Measurements from ENCODE around the gene PRKG1. TPM values are rescaled to one million over a fixed set of nuclear protein-coding genes. Genes with fewer than 3 reads are reported as not detected.

Gene PRKG1
- total RNA-seq, 4 donors from 2014 or later: 24.5 to 46.1 (median 37.1) TPM

DNA sequence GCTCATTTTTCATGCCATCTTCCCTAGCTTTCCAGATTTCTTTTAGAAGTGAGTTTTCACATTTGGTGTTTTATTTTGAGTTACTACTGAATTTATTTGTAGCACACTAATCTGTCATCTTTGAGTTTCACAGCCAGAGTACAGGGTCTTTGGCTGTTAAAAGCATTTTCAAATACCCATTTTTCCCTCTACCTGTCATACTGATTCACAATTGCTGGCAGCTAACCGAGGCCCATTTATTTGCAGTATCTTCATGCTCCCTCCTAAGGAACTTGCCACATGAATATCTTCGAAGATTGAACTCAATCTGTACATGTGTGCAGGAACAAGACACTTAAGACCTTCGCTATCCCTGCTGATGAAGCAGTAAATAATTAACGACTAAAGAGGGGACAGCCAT, 1194.9 kb downstream of the PRKG1 start:
- Histone ChIP-seq H3K4me1 (no peaks in the 10 kb centered on the region), H3K4me3 (no peak overlapping the region), H3K9me3 (no peaks in the 10 kb centered on the region), H3K27me3 (no peaks in the 10 kb centered on the region), H3K36me3 (peaks cover 0 to 5% (median 2%) of the 10 kb centered on the region in 4 donors), H3K27ac (replicated peaks in 1 of 4) (no peak overlapping the region)
- TF ChIP-seq EP300 (IDR thresholded peaks at IDR 0.05): no peak
- TF ChIP-seq POLR2A (IDR thresholded peaks at IDR 0.05; ENCODE audit: low read depth): no peak
- TF ChIP-seq POLR2AphosphoS5 (IDR thresholded peaks at IDR 0.05): no peak
- TF ChIP-seq, protein P1, sequence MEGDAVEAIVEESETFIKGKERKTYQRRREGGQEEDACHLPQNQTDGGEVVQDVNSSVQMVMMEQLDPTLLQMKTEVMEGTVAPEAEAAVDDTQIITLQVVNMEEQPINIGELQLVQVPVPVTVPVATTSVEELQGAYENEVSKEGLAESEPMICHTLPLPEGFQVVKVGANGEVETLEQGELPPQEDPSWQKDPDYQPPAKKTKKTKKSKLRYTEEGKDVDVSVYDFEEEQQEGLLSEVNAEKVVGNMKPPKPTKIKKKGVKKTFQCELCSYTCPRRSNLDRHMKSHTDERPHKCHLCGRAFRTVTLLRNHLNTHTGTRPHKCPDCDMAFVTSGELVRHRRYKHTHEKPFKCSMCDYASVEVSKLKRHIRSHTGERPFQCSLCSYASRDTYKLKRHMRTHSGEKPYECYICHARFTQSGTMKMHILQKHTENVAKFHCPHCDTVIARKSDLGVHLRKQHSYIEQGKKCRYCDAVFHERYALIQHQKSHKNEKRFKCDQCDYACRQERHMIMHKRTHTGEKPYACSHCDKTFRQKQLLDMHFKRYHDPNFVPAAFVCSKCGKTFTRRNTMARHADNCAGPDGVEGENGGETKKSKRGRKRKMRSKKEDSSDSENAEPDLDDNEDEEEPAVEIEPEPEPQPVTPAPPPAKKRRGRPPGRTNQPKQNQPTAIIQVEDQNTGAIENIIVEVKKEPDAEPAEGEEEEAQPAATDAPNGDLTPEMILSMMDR (IDR thresholded peaks at IDR 0.05): no peak
- 59% methylated on average over 4 of the region's 4 CpGs for WGBS
- intact Hi-C loops (cut with DNase I): no loop called here
- DNase-seq (ENCODE audit: extremely low spot score): no peak

DNA sequence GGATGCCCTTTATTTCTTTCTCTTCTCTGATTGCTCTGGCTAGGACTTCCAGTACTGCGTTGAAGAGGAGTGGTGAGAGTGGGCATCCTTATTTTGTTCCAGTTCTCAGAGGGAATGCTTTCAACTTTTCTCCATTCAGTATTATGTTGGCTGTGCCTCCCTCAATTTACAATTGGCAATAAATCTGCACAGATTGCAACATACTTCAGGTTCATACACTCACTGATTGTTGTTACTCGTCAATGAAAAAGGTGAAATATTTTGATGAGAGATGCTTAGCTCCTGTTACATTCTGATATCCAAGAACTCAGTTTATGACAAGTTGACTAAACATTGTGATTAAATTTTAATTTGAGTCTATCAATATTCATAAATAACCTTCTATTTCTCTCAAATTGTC, 1201.9 kb downstream of the PRKG1 start:
- TF ChIP-seq POLR2A (IDR thresholded peaks at IDR 0.05; ENCODE audit: low read depth): no peak
- TF ChIP-seq POLR2AphosphoS5 (IDR thresholded peaks at IDR 0.05): no peak
- no peak for DNase-seq (ENCODE audit: extremely low spot score)
- no peak overlapping the region for H3K4me3 ChIP-seq
- H3K9me3 ChIP-seq: peaks cover 0 to 4% (median 0%) of the 10 kb centered on the region in 4 donors
- WGBS: 96% methylated on average over 2 of the region's 2 CpGs
- peaks cover 0 to 8% (median 6%) of the 10 kb centered on the region in 4 donors for H3K4me1 ChIP-seq
- intact Hi-C loops (cut with DNase I): no loop called here
- no peak overlapping the region for H3K27ac ChIP-seq (replicated peaks in 1 of 4)
- H3K36me3 ChIP-seq: peaks cover 0 to 4% (median 2%) of the 10 kb centered on the region in 4 donors
- no peaks in the 10 kb centered on the region for H3K27me3 ChIP-seq

DNA sequence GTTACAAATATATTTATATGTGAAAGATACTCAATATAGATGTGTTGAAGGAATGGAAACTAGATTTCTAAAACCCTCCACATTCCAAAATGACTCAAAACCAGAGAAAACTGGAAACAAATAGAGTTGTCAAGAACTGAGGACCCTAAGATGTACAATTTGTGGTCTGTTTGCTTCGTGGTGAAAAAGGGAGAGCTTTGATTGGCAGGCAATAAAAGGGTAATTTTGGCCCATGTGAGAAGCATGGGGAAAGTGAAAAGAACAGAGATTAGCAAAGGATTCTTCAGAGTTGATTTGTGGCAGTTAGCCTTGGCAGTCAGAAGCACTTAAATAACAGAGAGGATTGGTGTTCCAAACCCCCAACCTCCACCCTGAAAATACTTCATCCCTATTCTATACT, 1202.7 kb downstream of the PRKG1 start:
- WGBS: 70% methylated on average over 1 of the region's 1 CpG
- no peaks in the 10 kb centered on the region for H3K27me3 ChIP-seq

DNA sequence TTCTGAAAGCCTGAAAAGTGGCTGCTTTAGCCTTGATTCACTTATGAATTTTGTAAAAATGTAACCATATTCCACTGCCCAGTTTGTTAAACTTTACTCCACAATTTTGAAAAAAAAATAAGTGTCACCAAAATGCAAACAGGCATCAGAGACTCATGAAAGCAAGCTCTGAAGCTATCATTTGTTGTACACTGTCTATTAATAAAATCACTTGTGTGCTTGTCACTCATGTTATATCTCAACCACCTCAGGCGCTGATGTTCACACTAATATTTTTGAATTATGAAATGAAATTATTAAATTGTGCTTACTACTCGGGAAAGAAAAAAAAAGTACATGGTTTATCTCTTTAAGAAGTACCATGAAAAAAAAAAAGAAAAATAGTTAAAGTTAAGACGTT, 1205.3 kb downstream of the PRKG1 start:
- H3K27me3 ChIP-seq: no peaks in the 10 kb centered on the region
- H3K36me3 ChIP-seq: peaks cover 0 to 12% (median 0%) of the 10 kb centered on the region in 4 donors
- peaks cover 0 to 4% (median 0%) of the 10 kb centered on the region in 4 donors for H3K9me3 ChIP-seq
- intact Hi-C loops (cut with DNase I): no loop called here
- peaks cover 0 to 10% (median 6%) of the 10 kb centered on the region in 4 donors for H3K4me1 ChIP-seq
- no peak for DNase-seq (ENCODE audit: extremely low spot score)
- TF ChIP-seq, protein P1 (IDR thresholded peaks at IDR 0.05): no peak
- TF ChIP-seq POLR2AphosphoS5 (IDR thresholded peaks at IDR 0.05): no peak
- no peak for TF ChIP-seq POLR2A (IDR thresholded peaks at IDR 0.05; ENCODE audit: low read depth)
- TF ChIP-seq EP300 (IDR thresholded peaks at IDR 0.05): no peak
- 48% methylated on average over 3 of the region's 3 CpGs for WGBS
- H3K27ac ChIP-seq (replicated peaks in 1 of 4): no peak overlapping the region
- no peak overlapping the region for H3K4me3 ChIP-seq

More for the DNA sequence above, 1202.7 kb downstream of the PRKG1 start:
- DNase-seq (ENCODE audit: extremely low spot score): no peak
- intact Hi-C loops (cut with DNase I): no loop called here
- peaks cover 0 to 10% (median 6%) of the 10 kb centered on the region in 4 donors for H3K4me1 ChIP-seq
- H3K36me3 ChIP-seq: peaks cover 0 to under 1% (median under 1%) of the 10 kb centered on the region in 4 donors
- H3K4me3 ChIP-seq: no peak overlapping the region
- peaks cover 0 to 4% (median 0%) of the 10 kb centered on the region in 4 donors for H3K9me3 ChIP-seq
- TF ChIP-seq, protein P1 (IDR thresholded peaks at IDR 0.05): no peak
- TF ChIP-seq EP300 (IDR thresholded peaks at IDR 0.05) (no peak), POLR2A (IDR thresholded peaks at IDR 0.05; ENCODE audit: low read depth) (no peak), POLR2AphosphoS5 (IDR thresholded peaks at IDR 0.05) (no peak)
- H3K27ac ChIP-seq (replicated peaks in 1 of 4): no peak overlapping the region

DNA sequence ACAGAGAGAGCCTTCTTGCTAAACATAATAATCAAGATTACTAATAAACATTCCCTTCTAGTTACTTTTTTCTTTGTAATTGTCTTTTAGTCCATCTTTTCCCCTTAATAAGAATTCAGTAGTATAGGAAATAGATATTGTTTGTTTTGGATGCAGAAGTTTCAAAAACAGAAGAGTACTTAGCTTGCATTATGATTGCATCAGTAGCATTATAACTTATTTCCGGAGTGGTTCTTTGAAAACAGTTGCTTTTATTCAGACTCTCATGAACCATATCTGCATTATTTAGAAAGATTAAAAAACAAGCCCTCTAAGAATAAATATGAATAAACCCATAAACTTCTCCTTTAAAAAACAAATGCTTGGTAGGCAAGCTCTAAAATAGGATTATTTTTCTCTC, 1205.8 kb downstream of the PRKG1 start:
- Histone ChIP-seq H3K9me3 (peaks cover 0 to 4% (median 0%) of the 10 kb centered on the region in 4 donors), H3K27me3 (no peaks in the 10 kb centered on the region), H3K36me3 (peaks cover 0 to 12% (median 0%) of the 10 kb centered on the region in 4 donors), H3K4me3 (no peak overlapping the region), H3K4me1 (peaks cover 0 to 10% (median 6%) of the 10 kb centered on the region in 4 donors), H3K27ac (replicated peaks in 1 of 4) (no peak overlapping the region)
- WGBS: 79% methylated on average over 1 of the region's 1 CpG
- TF ChIP-seq EP300 (IDR thresholded peaks at IDR 0.05) (no peak), POLR2AphosphoS5 (IDR thresholded peaks at IDR 0.05) (no peak), POLR2A (IDR thresholded peaks at IDR 0.05; ENCODE audit: low read depth) (no peak)
- TF ChIP-seq, protein P1 (IDR thresholded peaks at IDR 0.05): no peak
- DNase-seq (ENCODE audit: extremely low spot score): no peak
- intact Hi-C loops (cut with DNase I): no loop called here

Data from esophagus muscularis mucosa (tissue), 4 donors.